A549 (cell line): ENCODE measurements around the gene CCDC33.

ENCODE experiments used
- BHLHE40 ChIP-seq: IDR thresholded peaks from 2 replicates; pipeline ENCODE4 v1.6.1; 2012; ENCODE audit warnings: low read depth, low read length, inconsistent platforms
- EP300 ChIP-seq, 2 experiments: fragments of >200 bp; sonication (Bioruptor Twin); formaldehyde crosslinking; IDR thresholded peaks; 2 replicates in 1 of 2; 3 replicates in 1 of 2; pipeline ENCODE4 v1.6.1; 2016 to 2017
- JUN ChIP-seq, 2 experiments: fragments of >200 bp; sonication (Bioruptor Twin); formaldehyde crosslinking; IDR thresholded peaks; 2 replicates in 1 of 2; 3 replicates in 1 of 2; pipeline ENCODE4 v1.6.1; 2016 to 2017
- JUNB ChIP-seq: fragments of >200 bp; sonication (Bioruptor Twin); formaldehyde crosslinking; IDR thresholded peaks from 2 replicates; pipeline ENCODE4 v1.6.1; 2016
- POLR2AphosphoS2 ChIP-seq: conservative IDR thresholded peaks from 2 replicates; pipeline ENCODE4 v1.6.1; 2012; ENCODE audit warnings: low read length, improper control_type of control experiment, inconsistent platforms
- RARB ChIP-seq: fragments of 250-450 bp; sonication (Bioruptor Pico); IDR thresholded peaks from 2 replicates; pipeline ENCODE4 v1.8.0; 2021; ENCODE audit warnings: mild to moderate bottlenecking, moderate library complexity
- RNF2 ChIP-seq: fragments of 200-600 bp; sonication (generic); IDR thresholded peaks from 2 replicates; pipeline ENCODE4 v1.6.1; 2016; ENCODE audit warnings: low read depth, mild to moderate bottlenecking, antibody characterized with exemption, moderate library complexity, borderline replicate concordance
- TF ChIP-seq, protein P1 (sequence below): fragments of >200 bp; sonication (Bioruptor Twin); formaldehyde crosslinking; IDR thresholded peaks from 3 replicates; pipeline ENCODE4 v1.5.1; 2016

- TF ChIP-seq, protein P1, sequence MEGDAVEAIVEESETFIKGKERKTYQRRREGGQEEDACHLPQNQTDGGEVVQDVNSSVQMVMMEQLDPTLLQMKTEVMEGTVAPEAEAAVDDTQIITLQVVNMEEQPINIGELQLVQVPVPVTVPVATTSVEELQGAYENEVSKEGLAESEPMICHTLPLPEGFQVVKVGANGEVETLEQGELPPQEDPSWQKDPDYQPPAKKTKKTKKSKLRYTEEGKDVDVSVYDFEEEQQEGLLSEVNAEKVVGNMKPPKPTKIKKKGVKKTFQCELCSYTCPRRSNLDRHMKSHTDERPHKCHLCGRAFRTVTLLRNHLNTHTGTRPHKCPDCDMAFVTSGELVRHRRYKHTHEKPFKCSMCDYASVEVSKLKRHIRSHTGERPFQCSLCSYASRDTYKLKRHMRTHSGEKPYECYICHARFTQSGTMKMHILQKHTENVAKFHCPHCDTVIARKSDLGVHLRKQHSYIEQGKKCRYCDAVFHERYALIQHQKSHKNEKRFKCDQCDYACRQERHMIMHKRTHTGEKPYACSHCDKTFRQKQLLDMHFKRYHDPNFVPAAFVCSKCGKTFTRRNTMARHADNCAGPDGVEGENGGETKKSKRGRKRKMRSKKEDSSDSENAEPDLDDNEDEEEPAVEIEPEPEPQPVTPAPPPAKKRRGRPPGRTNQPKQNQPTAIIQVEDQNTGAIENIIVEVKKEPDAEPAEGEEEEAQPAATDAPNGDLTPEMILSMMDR, result no peak
- TF ChIP-seq RARB (CRISPR knock-in tag) (no peak), BHLHE40 (no peak), JUNB (no peak), EP300 (IDR thresholded peaks at IDR 0.05) (no peak), RNF2 (no peak), JUN (IDR thresholded peaks at IDR 0.05) (no peak), POLR2AphosphoS2 (no peak)
Observed at GRCh38 chr15:74365598-74366445, 129.7 kb downstream of the CCDC33 start.
